Breast epithelium (tissue), 3 donors: Measurements from ENCODE around the gene MTCP1.

Experiments used
- CTCF ChIP-seq, 3 donors: fragments of 450-650 bp; IDR thresholded peaks; one replicate each; pipeline ENCODE4 v1.5.1; 2016 to 2017; ENCODE audit warnings: antibody characterized with exemption in 3 of 3, mild to moderate bottlenecking in 3 of 3, moderate library complexity in 3 of 3
- POLR2A ChIP-seq: fragments of 450-650 bp; IDR thresholded peaks from one replicate; pipeline ENCODE4 v1.6.1; 2016; ENCODE audit warnings: antibody characterized with exemption, mild to moderate bottlenecking, moderate library complexity
- POLR2AphosphoS5 ChIP-seq, 3 donors: sonication (generic); formaldehyde crosslinking; IDR thresholded peaks; one replicate each; pipeline ENCODE4 v1.6.1; 2017; ENCODE audit warnings: antibody characterized with exemption in 3 of 3

DNA sequence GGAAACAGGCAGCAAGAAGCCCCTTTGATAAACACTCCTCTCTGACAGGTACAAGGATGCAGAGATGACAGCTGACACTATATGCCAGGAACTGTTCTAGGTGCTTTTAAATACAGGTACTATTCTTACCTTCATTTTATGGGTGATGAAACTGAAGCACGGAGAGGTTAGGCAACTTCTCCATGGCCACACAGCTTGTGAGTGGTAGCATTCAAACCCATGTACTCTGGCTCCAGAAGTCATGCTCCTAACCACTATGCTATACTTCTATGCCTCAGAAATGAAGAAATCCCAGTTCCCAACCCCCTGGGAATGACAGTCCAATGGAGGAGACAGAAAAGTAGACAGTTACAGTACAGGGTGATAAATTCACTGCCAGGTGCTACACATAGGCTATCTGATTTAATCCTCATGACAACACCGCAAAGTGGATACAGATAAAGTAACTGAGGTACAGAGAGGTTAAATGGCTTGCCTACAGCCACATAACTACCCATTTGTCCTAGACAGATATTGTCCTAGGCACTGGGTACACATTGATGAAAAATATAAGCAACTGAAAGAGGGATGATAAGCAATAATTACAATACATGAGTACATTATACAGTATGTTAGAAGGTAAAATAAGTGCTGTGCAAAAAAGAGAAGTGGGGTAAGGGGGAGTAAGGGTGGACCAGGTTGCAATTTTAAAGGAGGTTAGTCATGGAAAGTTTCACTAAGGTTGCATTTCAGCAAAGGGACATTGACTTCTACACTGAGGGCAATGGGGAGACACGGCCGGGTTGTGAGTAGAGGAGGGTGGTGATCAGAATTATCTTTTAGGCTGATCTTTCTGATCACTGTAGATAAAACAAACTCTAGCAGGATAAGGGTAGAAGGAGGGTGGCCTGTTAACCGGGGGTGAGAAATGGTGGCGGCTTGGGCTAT lies 46.8 kb downstream of the MTCP1 start:
- TF ChIP-seq POLR2A (no peak), POLR2AphosphoS5 (IDR thresholded peaks at IDR 0.05) (no peak), CTCF (IDR thresholded peaks at IDR 0.05) (no peak)
